Cardiac muscle cell (in vitro differentiated cells and primary cell): Measurements from ENCODE around the gene GFPT1. TPM values are rescaled to one million over a fixed set of nuclear protein-coding genes. Genes with fewer than 3 reads are reported as not detected.

Experiments
- DNase-seq, 2 donors: peaks; one replicate each; pipeline versions ENCODE4 v3.0.0 to v3.0.0-alpha.2; 2010 to 2017; ENCODE audit warnings: low read depth in 1 of 2, low spot score in 1 of 2
- H3K27ac ChIP-seq: fragments of 200-600 bp; sonication (generic); 2 replicates; pipeline ENCODE4 v1.5.1; 2016
- H3K27me3 ChIP-seq: fragments of 200-600 bp; sonication (generic); 2 replicates; pipeline ENCODE4 v1.6.0; 2016; ENCODE audit warnings: control low read depth
- H3K36me3 ChIP-seq: fragments of 200-600 bp; sonication (generic); 2 replicates; pipeline ENCODE4 v1.5.1; 2016; ENCODE audit warnings: control low read depth
- H3K4me1 ChIP-seq: fragments of 200-600 bp; sonication (generic); 2 replicates; pipeline ENCODE4 v1.8.1; 2017; ENCODE audit warnings: low read depth, mild to moderate bottlenecking, mixed run types
- H3K4me3 ChIP-seq: fragments of 200-600 bp; sonication (generic); 2 replicates; pipeline ENCODE4 v1.5.1; 2016; ENCODE audit warnings: mild to moderate bottlenecking
- H3K9me3 ChIP-seq: fragments of 200-600 bp; sonication (generic); 2 replicates; pipeline ENCODE4 v1.5.1; 2017; ENCODE audit warnings: low read depth, mild to moderate bottlenecking, control low read depth
- CTCF ChIP-seq: IDR thresholded peaks from 2 replicates; pipeline ENCODE4 v1.5.1; 2012; ENCODE audit warnings: low read depth, mild to moderate bottlenecking, low read length
- polyA plus RNA-seq: library from polyadenylated mRNA; unstranded; fragments of >200 nt; fragmentation: Nextera tagmentation; extraction: Ambion mirVana; gene quantifications from 2 replicates; pipeline ENCODE4 v1.2.1, GENCODE V29; 2016
- total RNA-seq: library from RNA; depleted of rRNA; stranded (reverse); fragments of >200 nt; gene quantifications from 2 replicates; pipeline ENCODE4 v1.2.3, GENCODE V29; 2016

GFPT1 gene
- total and polyA plus RNA-seq, 2 experiments from 2014 or later: 22.4 to 31.7 TPM

GRCh38 chr2:69344305-69344704 lies 42.7 kb downstream of the GFPT1 start:
- H3K4me3 ChIP-seq: no peak overlapping the region
- H3K4me1 ChIP-seq: peaks cover 14% of the 10 kb centered on the region
- H3K36me3 ChIP-seq: peaks cover 54% of the 10 kb centered on the region
- H3K27me3 ChIP-seq: no peaks in the 10 kb centered on the region
- no peak for DNase-seq
- H3K9me3 ChIP-seq: no peaks in the 10 kb centered on the region
- TF ChIP-seq CTCF: no peak
- no peak overlapping the region for H3K27ac ChIP-seq

- peak; percentile 10 to 54 for DNase-seq
- Histone ChIP-seq H3K4me3 (no peak overlapping the region), H3K9me3 (no peaks in the 10 kb centered on the region), H3K4me1 (peaks cover 28% of the 10 kb centered on the region), H3K27ac (peak overlapping the region; percentile 34), H3K36me3 (peaks cover 50% of the 10 kb centered on the region), H3K27me3 (no peaks in the 10 kb centered on the region)
- no peak for TF ChIP-seq CTCF
Observed at GRCh38 chr2:69340101-69340775, 46.8 kb downstream of the GFPT1 start.

- no peak for TF ChIP-seq CTCF
- H3K36me3 ChIP-seq: peaks cover 27% of the 10 kb centered on the region
Observed at GRCh38 chr2:69335311-69335710, 51.7 kb downstream of the GFPT1 start.

GRCh38 chr2:69333352-69333751 lies 53.7 kb downstream of the GFPT1 start:
- Histone ChIP-seq H3K27me3 (no peaks in the 10 kb centered on the region), H3K9me3 (no peaks in the 10 kb centered on the region), H3K36me3 (peaks cover 37% of the 10 kb centered on the region), H3K27ac (no peak overlapping the region), H3K4me1 (peaks cover 4% of the 10 kb centered on the region), H3K4me3 (no peak overlapping the region)
- DNase-seq: no peak
- no peak for TF ChIP-seq CTCF

More at GRCh38 chr2:69335311-69335710, 51.7 kb downstream of the GFPT1 start:
- H3K4me1 ChIP-seq: peaks cover 24% of the 10 kb centered on the region
- no peaks in the 10 kb centered on the region for H3K27me3 ChIP-seq
- H3K27ac ChIP-seq: no peak overlapping the region
- peak in 1 of 2 donors; percentile 51 for DNase-seq
- no peaks in the 10 kb centered on the region for H3K9me3 ChIP-seq
- H3K4me3 ChIP-seq: no peak overlapping the region

GRCh38 chr2:69330781-69331180 lies 56.2 kb downstream of the GFPT1 start:
- no peaks in the 10 kb centered on the region for H3K4me1 ChIP-seq
- peaks cover 45% of the 10 kb centered on the region for H3K36me3 ChIP-seq
- TF ChIP-seq CTCF: no peak
- H3K4me3 ChIP-seq: no peak overlapping the region
- no peaks in the 10 kb centered on the region for H3K9me3 ChIP-seq
- no peak overlapping the region for H3K27ac ChIP-seq
- no peak for DNase-seq
- no peaks in the 10 kb centered on the region for H3K27me3 ChIP-seq
